Hepatocyte (in vitro differentiated cells): Measurements from ENCODE around the gene RBPMS2. TPM values are rescaled to one million over a fixed set of nuclear protein-coding genes. Genes with fewer than 3 reads are reported as not detected.
A peak's percentile ranks its signal among the peaks of the same experiment; 100 is the strongest.

Source experiments
- DNase-seq: peaks from one replicate; pipeline ENCODE4 v3.0.0-alpha.2; 2016; ENCODE audit warnings: low spot score
- H2AFZ ChIP-seq: fragments of 200-600 bp; sonication (generic); 2 replicates; pipeline ENCODE4 v1.6.0; 2016; ENCODE audit warnings: antibody characterized with exemption, mild to moderate bottlenecking
- H3K27ac ChIP-seq: fragments of 200-600 bp; sonication (generic); 2 replicates; pipeline ENCODE4 v1.5.1; 2016; ENCODE audit warnings: mild to moderate bottlenecking
- H3K27me3 ChIP-seq: fragments of 200-600 bp; sonication (generic); 2 replicates; pipeline ENCODE4 v1.6.1; 2016
- H3K36me3 ChIP-seq: fragments of 200-600 bp; sonication (generic); replicated peaks from 2 replicates; pipeline ENCODE4 v1.5.1; 2016; ENCODE audit warnings: low read depth; ENCODE audit not compliant: insufficient read depth
- H3K4me1 ChIP-seq: fragments of 200-600 bp; sonication (generic); 2 replicates; pipeline ENCODE4 v1.5.1; 2016; ENCODE audit warnings: mild to moderate bottlenecking, moderate library complexity; ENCODE audit not compliant: insufficient read depth
- H3K4me2 ChIP-seq: fragments of 200-600 bp; sonication (generic); 2 replicates; pipeline ENCODE4 v1.6.0; 2016
- H3K4me3 ChIP-seq: fragments of 200-600 bp; sonication (generic); 2 replicates; pipeline ENCODE4 v1.5.1; 2016; ENCODE audit warnings: mild to moderate bottlenecking
- H3K79me2 ChIP-seq: fragments of 200-600 bp; sonication (generic); 2 replicates; pipeline ENCODE4 v1.6.0; 2017; ENCODE audit warnings: mild to moderate bottlenecking
- H3K9me2 ChIP-seq: fragments of 200-600 bp; sonication (generic); replicated peaks from 2 replicates; pipeline ENCODE4 v1.6.0; 2017; ENCODE audit warnings: mild to moderate bottlenecking; ENCODE audit not compliant: insufficient read depth
- H3K9me3 ChIP-seq: fragments of 200-600 bp; sonication (generic); 2 replicates; pipeline ENCODE4 v1.5.1; 2016; ENCODE audit warnings: low read depth, mild to moderate bottlenecking
- H4K20me1 ChIP-seq: fragments of 200-600 bp; sonication (generic); 2 replicates; pipeline ENCODE4 v1.6.0; 2016; ENCODE audit warnings: mild to moderate bottlenecking; ENCODE audit not compliant: insufficient read depth, poor library complexity, severe bottlenecking
- EZH2 ChIP-seq: fragments of 200-600 bp; sonication (generic); IDR thresholded peaks from 2 replicates; pipeline ENCODE4 v1.6.1; 2016; ENCODE audit warnings: antibody characterized with exemption, mild to moderate bottlenecking, borderline replicate concordance
- EZH2phosphoT487 ChIP-seq: fragments of 200-600 bp; sonication (generic); IDR thresholded peaks from one replicate; pipeline ENCODE4 v1.6.1; 2018; ENCODE audit warnings: antibody characterized with exemption, mild to moderate bottlenecking, low read depth, moderate library complexity; ENCODE audit not compliant: unreplicated experiment, severe bottlenecking
- WGBS: methylation state at CpG from one replicate; pipeline ENCODE4 v1.1.6; 2016; ENCODE audit warnings: low lambda C conversion rate; ENCODE audit errors: missing lambda C conversion rate; 5-methylcytosine and 5-hydroxymethylcytosine counted together
- polyA plus RNA-seq: library from polyadenylated mRNA; unstranded; fragments of >200 nt; fragmentation: Nextera tagmentation; extraction: Ambion mirVana; gene quantifications from 2 replicates; pipeline ENCODE4 v1.2.1, GENCODE V29; 2016
- total RNA-seq: library from RNA; depleted of rRNA; stranded (reverse); fragments of >200 nt; gene quantifications from 2 replicates; pipeline ENCODE4 v1.2.3, GENCODE V29; 2014
- TF ChIP-seq, protein P1 (sequence below): fragments of 200-600 bp; sonication (generic); IDR thresholded peaks from 2 replicates; pipeline ENCODE4 v1.5.1; 2016; ENCODE audit warnings: antibody characterized with exemption, mild to moderate bottlenecking; ENCODE audit not compliant: poor library complexity

The RBPMS2 gene
- total and polyA plus RNA-seq, 2 experiments from 2014 or later = 0.27 to 18.0 TPM

DNA sequence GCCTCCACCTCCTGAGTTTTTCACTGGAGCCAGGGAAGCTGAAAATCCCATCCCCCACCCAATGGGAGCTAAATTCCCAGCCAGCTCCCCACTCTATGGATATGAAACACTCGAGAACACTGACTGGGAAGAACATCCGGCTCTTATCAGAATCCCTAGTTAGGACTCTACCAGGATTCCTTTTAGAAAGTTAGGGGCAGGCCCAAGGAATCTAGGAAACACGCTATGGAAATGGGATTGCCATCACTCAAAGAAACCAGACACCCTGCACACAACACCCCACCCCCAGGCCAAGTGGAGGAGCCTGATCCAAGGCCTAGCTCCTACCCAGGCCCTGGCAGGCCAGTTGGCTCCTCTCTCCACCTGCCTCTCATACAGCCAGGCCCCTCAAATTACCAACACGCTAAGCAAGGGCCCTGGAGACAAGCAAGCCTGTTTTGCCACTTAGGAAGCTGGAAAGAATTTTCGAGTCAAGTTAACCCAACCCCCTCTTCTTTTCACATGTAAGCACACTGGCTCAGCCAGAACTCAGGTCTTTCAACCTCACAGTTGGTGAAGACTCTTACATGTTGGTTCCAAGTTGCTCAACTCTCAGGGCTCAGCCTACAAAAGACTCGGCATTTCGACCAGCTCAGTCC, 75.5 kb downstream of the RBPMS2 start:
- peaks cover 52% of the 10 kb centered on the region for H3K4me1 ChIP-seq
- H4K20me1 ChIP-seq = peaks cover 38% of the 10 kb centered on the region
- peak overlapping the region; percentile 68 for H3K27ac ChIP-seq

DNA sequence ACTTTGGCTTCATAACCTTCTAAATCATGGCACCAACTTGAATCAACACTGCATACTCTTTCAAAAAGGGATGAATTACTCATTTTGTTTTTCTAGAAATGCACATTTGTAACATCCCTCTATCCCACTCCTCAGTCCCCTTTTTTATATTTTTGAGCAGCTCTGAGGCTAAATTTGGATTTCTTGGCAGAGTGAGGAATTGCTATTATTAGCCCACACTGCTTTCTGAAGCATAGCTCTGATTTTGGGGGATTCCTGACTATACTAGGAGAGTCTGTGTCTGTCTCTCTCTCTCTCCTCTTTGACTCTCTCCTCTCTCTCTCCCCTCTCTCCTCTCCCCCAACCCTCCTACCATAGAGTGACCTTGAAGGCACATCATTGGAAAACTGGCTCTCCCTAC, 76.6 kb downstream of the RBPMS2 start:
- H3K27me3 ChIP-seq = no peaks in the 10 kb centered on the region
- H3K4me1 ChIP-seq = peaks cover 50% of the 10 kb centered on the region

More for the DNA sequence above, 75.5 kb downstream of the RBPMS2 start:
- no peak overlapping the region for H2AFZ ChIP-seq
- TF ChIP-seq, protein P1, sequence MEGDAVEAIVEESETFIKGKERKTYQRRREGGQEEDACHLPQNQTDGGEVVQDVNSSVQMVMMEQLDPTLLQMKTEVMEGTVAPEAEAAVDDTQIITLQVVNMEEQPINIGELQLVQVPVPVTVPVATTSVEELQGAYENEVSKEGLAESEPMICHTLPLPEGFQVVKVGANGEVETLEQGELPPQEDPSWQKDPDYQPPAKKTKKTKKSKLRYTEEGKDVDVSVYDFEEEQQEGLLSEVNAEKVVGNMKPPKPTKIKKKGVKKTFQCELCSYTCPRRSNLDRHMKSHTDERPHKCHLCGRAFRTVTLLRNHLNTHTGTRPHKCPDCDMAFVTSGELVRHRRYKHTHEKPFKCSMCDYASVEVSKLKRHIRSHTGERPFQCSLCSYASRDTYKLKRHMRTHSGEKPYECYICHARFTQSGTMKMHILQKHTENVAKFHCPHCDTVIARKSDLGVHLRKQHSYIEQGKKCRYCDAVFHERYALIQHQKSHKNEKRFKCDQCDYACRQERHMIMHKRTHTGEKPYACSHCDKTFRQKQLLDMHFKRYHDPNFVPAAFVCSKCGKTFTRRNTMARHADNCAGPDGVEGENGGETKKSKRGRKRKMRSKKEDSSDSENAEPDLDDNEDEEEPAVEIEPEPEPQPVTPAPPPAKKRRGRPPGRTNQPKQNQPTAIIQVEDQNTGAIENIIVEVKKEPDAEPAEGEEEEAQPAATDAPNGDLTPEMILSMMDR = no peak
- TF ChIP-seq EZH2 (no peak), EZH2phosphoT487 (no peak)
- H3K9me2 ChIP-seq = no peaks in the 10 kb centered on the region
- no peaks in the 10 kb centered on the region for H3K36me3 ChIP-seq
- no peak overlapping the region for H3K4me3 ChIP-seq
- peak; percentile 62 for DNase-seq
- H3K27me3 ChIP-seq = no peaks in the 10 kb centered on the region
- H3K4me2 ChIP-seq = peak overlapping the region; percentile 95
- 25% methylated on average over 7 of the region's 7 CpGs for WGBS
- peaks cover 80% of the 10 kb centered on the region for H3K79me2 ChIP-seq
- no peaks in the 10 kb centered on the region for H3K9me3 ChIP-seq

DNA sequence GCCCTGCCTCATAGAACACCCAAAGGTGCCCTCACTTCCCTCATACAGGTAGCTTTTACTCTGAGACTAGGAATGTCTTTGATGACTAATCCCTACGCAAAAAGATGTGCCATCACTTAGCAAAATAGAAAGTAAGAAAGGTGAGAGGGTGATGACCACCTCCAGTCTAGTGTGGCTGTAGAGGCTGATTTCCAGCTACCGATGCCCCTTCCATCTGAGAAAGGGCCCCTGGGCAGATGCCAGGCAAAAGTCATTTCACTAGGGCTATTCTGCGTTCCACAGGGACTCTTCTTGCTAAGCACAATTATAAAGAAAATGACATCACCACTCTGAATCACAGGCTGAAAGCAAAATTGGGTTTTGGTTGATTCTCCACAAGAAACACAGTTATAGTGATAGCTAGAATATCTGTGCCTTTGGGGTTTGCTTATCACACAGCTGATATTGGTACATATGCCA, 77.4 kb downstream of the RBPMS2 start:
- Histone ChIP-seq H3K27ac (peak overlapping the region; percentile 25), H3K4me1 (peaks cover 46% of the 10 kb centered on the region)

More for the DNA sequence above, 76.6 kb downstream of the RBPMS2 start:
- Histone ChIP-seq H2AFZ (no peak overlapping the region), H4K20me1 (peaks cover 43% of the 10 kb centered on the region), H3K79me2 (peaks cover 91% of the 10 kb centered on the region), H3K9me3 (no peaks in the 10 kb centered on the region), H3K4me2 (peak overlapping the region; percentile 95), H3K27ac (peak overlapping the region; percentile 68), H3K9me2 (no peaks in the 10 kb centered on the region), H3K36me3 (no peaks in the 10 kb centered on the region), H3K4me3 (no peak overlapping the region)
- DNase-seq = no peak
- TF ChIP-seq EZH2phosphoT487 = no peak
- TF ChIP-seq EZH2 = no peak
- TF ChIP-seq, protein P1 = no peak

More for the DNA sequence above, 77.4 kb downstream of the RBPMS2 start:
- Histone ChIP-seq H3K27me3 (no peaks in the 10 kb centered on the region), H4K20me1 (peaks cover 49% of the 10 kb centered on the region), H3K9me3 (no peaks in the 10 kb centered on the region), H3K4me3 (no peak overlapping the region), H3K79me2 (peaks cover 97% of the 10 kb centered on the region), H2AFZ (no peak overlapping the region), H3K9me2 (no peaks in the 10 kb centered on the region), H3K36me3 (no peaks in the 10 kb centered on the region), H3K4me2 (peak overlapping the region; percentile 95)
- DNase-seq = no peak
- TF ChIP-seq EZH2 = no peak
- TF ChIP-seq, protein P1 = no peak
- TF ChIP-seq EZH2phosphoT487 = no peak
- 92% methylated on average over 3 of the region's 3 CpGs for WGBS
